Measurements from ENCODE around the gene MSH2. TPM values are rescaled to one million over a fixed set of nuclear protein-coding genes. Genes with fewer than 3 reads are reported as not detected.

Gene MSH2
- total RNA-seq, 1 experiment from 2014 or later = 139 TPM

- no CpG with 5 or more reads among the region's 1 CpG for WGBS (ENCODE audit: extremely low coverage, insufficient read length, low lambda C conversion rate)
- peaks cover 32 to 51% of the 10 kb centered on the region in 2 experiments for H3K4me1 Mint-ChIP-seq
Measured at GRCh38 chr2:47512581-47513083, 109.7 kb downstream of the MSH2 start.

More at GRCh38 chr2:47512581-47513083, 109.7 kb downstream of the MSH2 start:
- Histone ChIP-seq H3K79me2 (ENCODE audit: insufficient read depth, low read length) (no peaks in the 10 kb centered on the region), H3K9ac (ENCODE audit: extremely low read depth, insufficient read length, low read length) (no peak overlapping the region), H4K8ac (replicated peaks; ENCODE audit: insufficient read length, low read depth, low read length) (no peak overlapping the region), H3K14ac (ENCODE audit: insufficient read depth, low read length) (no peak overlapping the region), H3K4me2 (ENCODE audit: insufficient read depth, insufficient read length, low read length) (no peak overlapping the region), H3K23ac (ENCODE audit: insufficient read length, low read depth, low read length) (no peak overlapping the region), H2BK5ac (ENCODE audit: insufficient read length, low read length) (no peak overlapping the region), H3K56ac (ENCODE audit: insufficient read length, low read depth, low read length) (no peak overlapping the region), H3K27me3 (ENCODE audit: insufficient read depth, low read length) (no peaks in the 10 kb centered on the region), H3K4me1 (ENCODE audit: insufficient read depth, low read length) (no peaks in the 10 kb centered on the region), H3K4ac (ENCODE audit: low read depth, low read length) (no peak overlapping the region), H4K91ac (ENCODE audit: insufficient read length, low read depth, low read length) (no peak overlapping the region), H3K27ac (ENCODE audit: insufficient read length, low read depth, low read length) (no peak overlapping the region), H2BK15ac (ENCODE audit: low read depth, low read length) (no peak overlapping the region), H4K20me1 (ENCODE audit: control insufficient read depth, insufficient read depth, insufficient read length) (no peaks in the 10 kb centered on the region), H3T11ph (ENCODE audit: low read length) (no peak overlapping the region), H2AFZ (ENCODE audit: low read length) (peak overlapping the region; percentile 27), H3K9me3 (ENCODE audit: control insufficient read depth, low read depth, low read length) (no peaks in the 10 kb centered on the region), H2AK5ac (ENCODE audit: insufficient read length, low read length) (no peak overlapping the region), H4K5ac (ENCODE audit: insufficient read length, low read depth, low read length) (peak overlapping the region; percentile 19), H2BK20ac (ENCODE audit: low read depth, low read length, poor library complexity, severe bottlenecking) (no peak overlapping the region), H3K23me2 (ENCODE audit: insufficient read length, low read depth, low read length, poor library complexity, severe bottlenecking) (no peaks in the 10 kb centered on the region), H2BK12ac (ENCODE audit: insufficient read length, low read depth, low read length) (no peak overlapping the region), H3K18ac (ENCODE audit: insufficient read length, low read depth, low read length) (no peak overlapping the region), H2BK120ac (ENCODE audit: low read depth, low read length, poor library complexity, severe bottlenecking) (no peak overlapping the region), H3K79me1 (ENCODE audit: insufficient read depth, low read depth, low read length, poor library complexity, severe bottlenecking) (no peaks in the 10 kb centered on the region)
- H3K4me3 Mint-ChIP-seq = no peak overlapping the region
- H3K27me3 Mint-ChIP-seq (ENCODE audit: low read depth) = peaks cover 3% of the 10 kb centered on the region; the same call in 1 of the 2 replicates
- H3K36me3 Mint-ChIP-seq (ENCODE audit: insufficient read depth in 1 of 3, low read depth in 3 of 3) = peaks cover 0 to 13% (median 5%) of the 10 kb centered on the region in 3 experiments; a peak in 6 of 7 replicates
- H3K27ac Mint-ChIP-seq = no peak overlapping the region; a peak in 1 of 7 replicates
- TF ChIP-seq CTCF (conservative IDR thresholded peaks at IDR 0.05) = no peak
- DNase-seq = no peak
- no peaks in the 10 kb centered on the region for H3K9me3 Mint-ChIP-seq
